Nephron progenitor cell (in vitro differentiated cells): ENCODE measurements around the gene SIGLEC6.

Experiments
- DNase-seq: peaks from one replicate; pipeline ENCODE4 v3.0.0; 2021
- H3K27ac Mint-ChIP-seq: 2 replicates; pipeline ENCODE4 v1.8.0; 2021; ENCODE audit warnings: mild to moderate bottlenecking, moderate library complexity, mixed read lengths
- H3K27me3 Mint-ChIP-seq: 2 replicates; pipeline ENCODE4 v1.8.0; 2021; ENCODE audit warnings: mild to moderate bottlenecking, low read depth, mixed read lengths; ENCODE audit not compliant: poor library complexity
- H3K36me3 Mint-ChIP-seq: 2 replicates; pipeline ENCODE4 v1.8.0; 2021; ENCODE audit warnings: low read depth, mixed read lengths
- H3K4me1 Mint-ChIP-seq: 2 replicates; pipeline ENCODE4 v1.8.0; 2021; ENCODE audit warnings: mixed read lengths
- H3K4me3 Mint-ChIP-seq: 2 replicates; pipeline ENCODE4 v1.8.0; 2021; ENCODE audit warnings: mild to moderate bottlenecking, moderate library complexity, mixed read lengths
- H3K9me3 Mint-ChIP-seq: 2 replicates; pipeline ENCODE4 v1.8.0; 2021; ENCODE audit warnings: mild to moderate bottlenecking, moderate library complexity, mixed read lengths
- CTCF ChIP-seq: fragments of 200-600 bp; sonication (generic); IDR thresholded peaks from 2 replicates; pipeline ENCODE4 v1.5.0; 2021; ENCODE audit warnings: antibody characterized with exemption

The SIGLEC6 gene

GRCh38 chr19:51513968-51514367 is 17.5 kb downstream of the SIGLEC6 start:
- Mint-ChIP-seq H3K36me3 (peaks cover 5% of the 10 kb centered on the region), H3K4me3 (no peak overlapping the region), H3K27ac (no peak overlapping the region), H3K27me3 (peaks cover 8% of the 10 kb centered on the region), H3K9me3 (peaks cover 32% of the 10 kb centered on the region), H3K4me1 (no peaks in the 10 kb centered on the region)
- TF ChIP-seq CTCF, result no peak
- no peak for DNase-seq

GRCh38 chr19:51511353-51511752 is 20.1 kb downstream of the SIGLEC6 start:
- no peak for TF ChIP-seq CTCF
- H3K36me3 Mint-ChIP-seq, result no peaks in the 10 kb centered on the region
- H3K27me3 Mint-ChIP-seq, result peaks cover 4% of the 10 kb centered on the region
- no peak for DNase-seq
- no peaks in the 10 kb centered on the region for H3K4me1 Mint-ChIP-seq
- no peak overlapping the region for H3K27ac Mint-ChIP-seq
- no peak overlapping the region for H3K4me3 Mint-ChIP-seq
- H3K9me3 Mint-ChIP-seq, result peaks cover 35% of the 10 kb centered on the region

DNA sequence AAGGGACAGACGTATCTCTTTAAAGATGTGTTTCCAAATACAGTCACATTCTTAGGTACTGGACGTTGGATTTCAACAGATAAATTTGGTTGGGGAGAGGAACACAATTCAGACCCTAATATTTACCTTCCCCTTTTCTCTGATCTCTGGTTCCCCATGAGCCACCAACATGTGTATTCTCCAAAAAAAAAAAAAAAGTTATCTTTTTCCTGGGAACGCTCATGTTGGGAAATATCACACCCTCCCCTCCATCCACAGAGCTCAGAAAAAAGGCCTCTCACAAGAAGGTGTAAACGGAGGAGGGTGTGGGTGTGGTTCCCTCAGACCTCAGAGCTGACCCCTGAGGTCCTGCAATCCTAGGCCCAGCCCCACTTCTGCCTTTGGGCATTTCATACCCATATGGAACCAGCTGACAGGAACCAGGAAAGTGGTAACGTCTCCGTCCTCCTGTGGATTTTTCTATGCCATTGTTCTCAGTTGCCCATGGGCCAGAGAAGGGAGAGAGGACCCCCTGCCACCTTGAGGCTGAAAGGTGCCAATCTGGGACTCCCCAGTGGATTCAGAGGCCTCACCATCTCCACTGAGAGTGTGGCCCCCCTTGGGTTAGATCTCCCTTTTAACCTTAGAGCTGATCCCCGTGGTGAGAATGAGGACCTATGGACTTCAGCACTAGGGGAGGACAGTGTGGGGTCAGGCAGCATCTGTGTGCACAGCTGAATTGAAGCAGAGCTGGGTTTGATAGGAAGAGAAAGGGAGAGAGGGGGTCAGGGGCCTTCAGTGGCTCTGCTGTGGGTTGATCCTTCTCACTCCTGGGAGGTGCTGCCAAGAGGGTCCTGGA is 21.4 kb downstream of the SIGLEC6 start:
- Mint-ChIP-seq H3K4me3 (no peak overlapping the region), H3K27me3 (peaks cover 9% of the 10 kb centered on the region), H3K4me1 (no peaks in the 10 kb centered on the region), H3K9me3 (peaks cover 48% of the 10 kb centered on the region), H3K36me3 (no peaks in the 10 kb centered on the region), H3K27ac (no peak overlapping the region)
- no peak for DNase-seq
- TF ChIP-seq CTCF, result no peak

DNA sequence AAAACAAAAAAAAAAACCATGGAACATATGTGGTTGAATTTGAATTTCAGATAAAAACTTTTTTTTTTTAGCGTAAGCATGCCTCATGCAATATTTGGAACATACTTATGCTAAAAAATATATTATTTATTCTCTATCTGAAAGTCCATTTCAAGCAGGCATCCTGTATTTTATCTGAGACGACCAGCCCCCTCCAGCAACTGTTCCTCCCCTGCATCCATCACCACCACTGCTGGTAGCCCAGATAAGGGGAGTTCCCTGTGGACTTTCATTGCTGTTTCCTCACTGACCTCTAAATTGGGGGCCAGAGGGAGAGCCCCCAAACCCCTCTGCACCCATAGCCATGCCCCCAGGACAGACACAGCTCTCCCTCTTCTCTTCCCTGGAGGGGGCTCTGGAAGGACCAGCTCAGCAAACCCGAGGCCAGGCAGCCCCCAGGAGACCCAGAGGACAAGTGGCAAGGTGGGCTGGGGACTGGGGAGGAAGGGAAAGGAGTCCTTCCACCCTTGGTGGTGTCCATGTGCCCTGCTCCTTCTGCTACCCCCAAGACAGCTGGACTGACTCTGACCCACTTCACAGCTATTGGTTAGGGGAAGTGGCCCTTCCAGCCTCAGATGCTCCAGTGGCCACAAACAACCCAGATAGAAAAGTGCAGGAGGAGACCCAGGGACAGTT is 23.3 kb downstream of the SIGLEC6 start:
- Mint-ChIP-seq H3K27me3 (peaks cover 9% of the 10 kb centered on the region), H3K4me1 (no peaks in the 10 kb centered on the region), H3K4me3 (no peak overlapping the region), H3K9me3 (peaks cover 65% of the 10 kb centered on the region), H3K36me3 (no peaks in the 10 kb centered on the region), H3K27ac (no peak overlapping the region)
- no peak for TF ChIP-seq CTCF
- no peak for DNase-seq

- H3K4me3 Mint-ChIP-seq, result no peak overlapping the region
- H3K27me3 Mint-ChIP-seq, result peaks cover 9% of the 10 kb centered on the region
- TF ChIP-seq CTCF, result no peak
- H3K4me1 Mint-ChIP-seq, result no peaks in the 10 kb centered on the region
- no peak overlapping the region for H3K27ac Mint-ChIP-seq
- H3K36me3 Mint-ChIP-seq, result no peaks in the 10 kb centered on the region
- peaks cover 70% of the 10 kb centered on the region for H3K9me3 Mint-ChIP-seq
- DNase-seq, result no peak
These were observed 23.8 kb downstream of the SIGLEC6 start for GRCh38 chr19:51507640-51508058.
